ENCODE data around the gene CKAP5. TPM values are rescaled to one million over a fixed set of nuclear protein-coding genes. Genes with fewer than 3 reads are reported as not detected.

CKAP5 gene
- polyA plus RNA-seq, 1 experiment = 114 TPM

DNA sequence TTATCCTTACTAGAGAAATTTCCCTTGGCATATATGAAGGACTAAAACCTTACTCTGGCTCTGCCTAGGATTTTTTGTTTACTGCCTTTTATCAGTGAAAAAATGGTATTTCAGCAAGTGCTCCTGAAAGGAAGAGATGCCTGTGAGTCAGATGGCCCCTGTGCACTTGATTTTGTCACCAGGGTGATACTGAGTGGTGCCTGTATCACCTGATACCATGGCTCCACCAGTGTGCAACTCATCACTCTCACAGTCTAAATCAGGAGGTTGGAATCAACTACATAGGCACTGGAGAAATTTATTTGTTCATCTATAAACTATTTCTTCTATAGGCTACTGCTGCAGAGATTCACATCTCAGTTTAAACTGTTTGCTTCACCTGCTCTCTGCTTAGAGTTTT, 83.8 kb downstream of the CKAP5 start:
- DNase-seq (ENCODE audit: low read depth, low spot score) = no peak
- no peaks in the 10 kb centered on the region for H3K9me3 ChIP-seq (ENCODE audit: control insufficient read depth, insufficient read depth, low read length)
- CTCF ChIA-PET = no interaction called here
- no peak overlapping the region for H3K27ac ChIP-seq (ENCODE audit: low read depth, low read length)
- POLR2A ChIA-PET = no interaction called here
- no peak overlapping the region for H3K4me3 ChIP-seq (ENCODE audit: low read depth, low read length)
- H3K27me3 ChIP-seq (ENCODE audit: control insufficient read depth, insufficient read depth, low read length) = no peaks in the 10 kb centered on the region
- TF ChIP-seq, protein P1, sequence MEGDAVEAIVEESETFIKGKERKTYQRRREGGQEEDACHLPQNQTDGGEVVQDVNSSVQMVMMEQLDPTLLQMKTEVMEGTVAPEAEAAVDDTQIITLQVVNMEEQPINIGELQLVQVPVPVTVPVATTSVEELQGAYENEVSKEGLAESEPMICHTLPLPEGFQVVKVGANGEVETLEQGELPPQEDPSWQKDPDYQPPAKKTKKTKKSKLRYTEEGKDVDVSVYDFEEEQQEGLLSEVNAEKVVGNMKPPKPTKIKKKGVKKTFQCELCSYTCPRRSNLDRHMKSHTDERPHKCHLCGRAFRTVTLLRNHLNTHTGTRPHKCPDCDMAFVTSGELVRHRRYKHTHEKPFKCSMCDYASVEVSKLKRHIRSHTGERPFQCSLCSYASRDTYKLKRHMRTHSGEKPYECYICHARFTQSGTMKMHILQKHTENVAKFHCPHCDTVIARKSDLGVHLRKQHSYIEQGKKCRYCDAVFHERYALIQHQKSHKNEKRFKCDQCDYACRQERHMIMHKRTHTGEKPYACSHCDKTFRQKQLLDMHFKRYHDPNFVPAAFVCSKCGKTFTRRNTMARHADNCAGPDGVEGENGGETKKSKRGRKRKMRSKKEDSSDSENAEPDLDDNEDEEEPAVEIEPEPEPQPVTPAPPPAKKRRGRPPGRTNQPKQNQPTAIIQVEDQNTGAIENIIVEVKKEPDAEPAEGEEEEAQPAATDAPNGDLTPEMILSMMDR (IDR thresholded peaks at IDR 0.05; ENCODE audit: low read depth, low read length) = no peak

DNA sequence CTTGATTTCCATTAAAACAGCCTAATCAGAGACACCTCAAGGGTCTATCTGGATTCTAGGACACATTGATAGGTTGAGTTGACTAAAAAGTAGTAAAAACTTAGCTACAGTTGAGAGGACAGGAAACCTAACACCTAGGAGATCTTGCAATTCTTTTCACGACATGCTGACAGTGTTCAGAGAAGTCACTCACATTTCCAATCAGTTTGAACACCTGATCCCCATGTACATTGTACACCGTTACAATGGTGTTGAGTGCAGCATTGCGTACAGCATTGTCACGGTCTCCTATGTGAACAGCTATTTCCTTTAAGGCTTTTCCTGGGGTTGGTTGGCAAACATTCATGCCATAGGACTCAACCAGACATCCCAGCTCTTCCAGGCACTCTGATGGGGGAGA, 84.3 kb downstream of the CKAP5 start:
- DNase-seq (ENCODE audit: low read depth, low spot score) = no peak
- H3K9me3 ChIP-seq (ENCODE audit: control insufficient read depth, insufficient read depth, low read length) = no peaks in the 10 kb centered on the region
- H3K27ac ChIP-seq (ENCODE audit: low read depth, low read length) = no peak overlapping the region
- POLR2A ChIA-PET = no interaction called here
- H3K4me3 ChIP-seq (ENCODE audit: low read depth, low read length) = no peak overlapping the region
- TF ChIP-seq, protein P1 (IDR thresholded peaks at IDR 0.05; ENCODE audit: low read depth, low read length) = no peak
- CTCF ChIA-PET = no interaction called here
- no peaks in the 10 kb centered on the region for H3K27me3 ChIP-seq (ENCODE audit: control insufficient read depth, insufficient read depth, low read length)

DNA sequence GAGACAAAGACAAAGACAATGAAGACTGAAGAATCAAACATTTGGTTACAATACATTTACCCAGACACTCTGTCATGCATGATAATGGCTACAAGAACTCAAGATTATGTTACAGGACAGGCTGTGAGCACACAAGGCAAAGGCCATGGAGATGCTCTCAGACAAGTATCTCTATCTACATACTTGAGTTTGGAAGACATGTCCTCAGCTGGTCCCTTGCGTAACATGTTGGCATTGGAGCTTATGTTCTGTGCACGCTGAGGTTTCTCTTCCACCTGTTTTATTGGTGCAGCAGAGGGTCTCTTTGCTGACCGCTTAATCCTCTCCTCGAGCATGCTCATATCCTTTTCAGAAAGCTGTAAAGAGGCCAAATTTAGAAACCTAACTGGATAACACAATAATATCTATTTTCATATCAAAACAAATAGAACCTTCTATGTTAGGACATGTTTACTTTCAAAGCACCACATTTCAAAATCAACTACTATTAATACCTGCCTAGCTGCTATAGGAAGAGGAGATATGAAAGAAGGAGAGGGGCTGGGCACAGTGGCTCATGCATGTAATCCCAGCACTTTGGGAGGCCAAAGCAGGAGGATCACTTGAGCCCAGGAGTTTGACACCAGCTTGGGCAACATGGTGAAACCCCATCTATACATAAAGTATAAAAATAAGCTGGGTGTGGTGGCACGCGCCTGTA, 85.5 kb downstream of the CKAP5 start:
- Histone ChIP-seq H3K27me3 (ENCODE audit: control insufficient read depth, insufficient read depth, low read length) (no peaks in the 10 kb centered on the region), H3K27ac (ENCODE audit: low read depth, low read length) (no peak overlapping the region), H3K4me3 (ENCODE audit: low read depth, low read length) (no peak overlapping the region), H3K9me3 (ENCODE audit: control insufficient read depth, insufficient read depth, low read length) (no peaks in the 10 kb centered on the region)
- TF ChIP-seq, protein P1 (IDR thresholded peaks at IDR 0.05; ENCODE audit: low read depth, low read length) = no peak
- POLR2A ChIA-PET = no interaction called here
- CTCF ChIA-PET = no interaction called here
- DNase-seq (ENCODE audit: low read depth, low spot score) = no peak

DNA sequence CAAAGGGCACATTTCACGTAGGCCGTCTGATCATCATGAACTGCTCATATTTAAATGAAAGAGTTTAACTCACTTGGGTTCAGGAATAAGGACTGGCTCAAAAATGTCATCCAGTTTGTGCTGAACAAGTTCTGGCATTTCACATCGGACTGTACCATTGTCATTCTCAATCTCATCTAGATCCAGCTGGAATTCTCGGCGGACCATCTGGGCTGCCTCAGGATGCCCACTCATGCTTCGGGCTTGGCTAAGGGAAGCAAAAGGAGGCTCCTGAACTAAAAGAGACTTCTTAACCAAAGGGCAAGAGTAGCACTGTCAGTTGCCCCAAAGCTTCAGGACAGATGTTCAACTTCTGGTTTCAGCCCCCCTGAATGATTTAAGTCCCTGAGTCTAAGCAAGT, 86.9 kb downstream of the CKAP5 start:
- Histone ChIP-seq H3K4me3 (ENCODE audit: low read depth, low read length) (no peak overlapping the region), H3K27ac (ENCODE audit: low read depth, low read length) (no peak overlapping the region), H3K27me3 (ENCODE audit: control insufficient read depth, insufficient read depth, low read length) (no peaks in the 10 kb centered on the region), H3K9me3 (ENCODE audit: control insufficient read depth, insufficient read depth, low read length) (no peaks in the 10 kb centered on the region)
- TF ChIP-seq, protein P1 (IDR thresholded peaks at IDR 0.05; ENCODE audit: low read depth, low read length) = no peak
- ChIA-PET CTCF (no interaction called here), POLR2A (interaction anchor here (0.7 kb wide), 1 partner anchor 36 kb away, joined by 3 read pairs; no protein-coding TSS in a partner anchor)
- DNase-seq (ENCODE audit: low read depth, low spot score) = no peak

DNA sequence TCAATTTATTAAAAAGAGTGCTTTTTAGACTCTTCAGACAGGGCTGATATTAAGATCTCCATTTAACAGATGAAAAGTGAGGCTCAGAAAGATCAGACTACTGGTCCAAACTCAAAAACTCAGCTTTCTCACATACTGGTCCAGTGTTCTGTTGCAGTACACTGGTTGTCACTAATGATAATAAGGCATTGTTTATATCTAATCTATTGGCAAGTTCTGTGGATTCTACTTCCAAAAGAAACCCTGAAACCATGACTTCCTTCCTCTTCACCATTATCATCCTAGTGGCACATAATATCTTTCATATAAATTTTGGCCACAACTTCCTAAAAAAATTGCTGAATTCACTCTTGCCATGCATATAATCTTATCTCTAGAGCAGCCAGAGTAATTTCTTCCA, 90.1 kb downstream of the CKAP5 start:
- Histone ChIP-seq H3K9me3 (ENCODE audit: control insufficient read depth, insufficient read depth, low read length) (no peaks in the 10 kb centered on the region), H3K4me3 (ENCODE audit: low read depth, low read length) (no peak overlapping the region), H3K27ac (ENCODE audit: low read depth, low read length) (no peak overlapping the region), H3K27me3 (ENCODE audit: control insufficient read depth, insufficient read depth, low read length) (no peaks in the 10 kb centered on the region)
- no peak for DNase-seq (ENCODE audit: low read depth, low spot score)
- CTCF ChIA-PET = no interaction called here
- TF ChIP-seq, protein P1 (IDR thresholded peaks at IDR 0.05; ENCODE audit: low read depth, low read length) = no peak
- POLR2A ChIA-PET = no interaction called here

Measured in AG04450 (cell line).